ENCODE results near the gene ATRN.

ATRN gene

DNA sequence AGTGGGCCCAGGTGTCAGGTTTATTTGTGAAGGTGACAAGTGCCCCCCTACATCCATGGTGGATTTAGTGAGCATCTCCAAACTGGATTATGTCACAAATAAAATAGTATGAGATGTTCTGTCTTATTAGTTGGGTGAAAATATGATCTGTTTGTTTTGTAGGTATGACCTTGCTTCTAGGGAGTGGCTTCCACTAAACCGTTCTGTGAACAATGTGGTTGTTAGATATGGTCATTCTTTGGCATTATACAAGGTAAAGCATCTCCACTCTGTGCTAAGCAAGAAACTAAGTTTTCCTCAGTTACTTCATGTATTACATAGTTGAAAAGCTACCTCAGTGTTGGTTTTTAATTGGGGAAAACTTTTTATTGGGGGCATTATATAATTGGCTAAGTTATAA is 88.4 kb downstream of the ATRN start:
- no peak for TF ChIP-seq ZFX (IDR thresholded peaks at IDR 0.05)
- TF ChIP-seq, protein P1, sequence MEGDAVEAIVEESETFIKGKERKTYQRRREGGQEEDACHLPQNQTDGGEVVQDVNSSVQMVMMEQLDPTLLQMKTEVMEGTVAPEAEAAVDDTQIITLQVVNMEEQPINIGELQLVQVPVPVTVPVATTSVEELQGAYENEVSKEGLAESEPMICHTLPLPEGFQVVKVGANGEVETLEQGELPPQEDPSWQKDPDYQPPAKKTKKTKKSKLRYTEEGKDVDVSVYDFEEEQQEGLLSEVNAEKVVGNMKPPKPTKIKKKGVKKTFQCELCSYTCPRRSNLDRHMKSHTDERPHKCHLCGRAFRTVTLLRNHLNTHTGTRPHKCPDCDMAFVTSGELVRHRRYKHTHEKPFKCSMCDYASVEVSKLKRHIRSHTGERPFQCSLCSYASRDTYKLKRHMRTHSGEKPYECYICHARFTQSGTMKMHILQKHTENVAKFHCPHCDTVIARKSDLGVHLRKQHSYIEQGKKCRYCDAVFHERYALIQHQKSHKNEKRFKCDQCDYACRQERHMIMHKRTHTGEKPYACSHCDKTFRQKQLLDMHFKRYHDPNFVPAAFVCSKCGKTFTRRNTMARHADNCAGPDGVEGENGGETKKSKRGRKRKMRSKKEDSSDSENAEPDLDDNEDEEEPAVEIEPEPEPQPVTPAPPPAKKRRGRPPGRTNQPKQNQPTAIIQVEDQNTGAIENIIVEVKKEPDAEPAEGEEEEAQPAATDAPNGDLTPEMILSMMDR (conservative IDR thresholded peaks at IDR 0.05): no peak
- no peak overlapping the region for H3K27ac ChIP-seq

DNA sequence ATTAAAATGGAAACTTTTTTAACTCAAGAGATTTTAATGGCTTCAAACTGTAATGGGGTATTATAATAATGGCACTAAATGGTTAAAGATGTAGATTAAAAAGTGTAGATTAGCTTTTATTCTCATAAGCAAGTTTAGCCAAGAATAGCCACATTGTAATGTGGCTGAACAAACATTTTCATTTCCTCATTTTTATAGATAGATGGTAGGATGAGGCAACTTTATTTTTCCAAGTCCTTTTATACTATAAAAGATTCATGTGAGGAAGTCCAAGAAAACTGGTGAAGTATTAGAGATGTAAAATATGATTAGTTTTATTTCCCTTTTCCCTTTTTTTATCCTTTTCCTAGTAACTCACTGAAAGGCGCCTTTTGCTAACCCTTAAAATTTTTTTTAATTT is 88.8 kb downstream of the ATRN start:
- no peak overlapping the region for H3K27ac ChIP-seq
- no peak for TF ChIP-seq ZFX (IDR thresholded peaks at IDR 0.05)
- TF ChIP-seq, protein P1 (conservative IDR thresholded peaks at IDR 0.05): no peak

DNA sequence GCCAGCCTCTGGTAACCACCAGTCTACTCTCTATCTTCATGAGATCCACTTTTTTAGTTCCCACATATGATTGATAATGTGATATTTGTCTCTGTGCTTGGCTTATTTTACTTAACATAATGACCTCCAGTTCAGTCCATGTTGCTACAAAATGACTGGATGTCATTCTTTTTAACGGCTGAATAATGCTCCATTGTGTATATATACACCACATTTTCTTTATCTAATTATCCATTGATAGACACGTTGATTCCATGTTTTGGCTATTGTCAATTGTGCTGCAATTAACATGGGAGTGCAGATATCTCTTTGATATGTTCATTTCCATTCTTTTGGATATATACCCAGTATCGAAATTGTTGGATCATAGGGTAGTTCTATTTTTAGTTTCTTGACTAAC is 89.3 kb downstream of the ATRN start:
- TF ChIP-seq, protein P1 (conservative IDR thresholded peaks at IDR 0.05): no peak
- TF ChIP-seq ZFX (IDR thresholded peaks at IDR 0.05): no peak
- H3K27ac ChIP-seq: no peak overlapping the region

DNA sequence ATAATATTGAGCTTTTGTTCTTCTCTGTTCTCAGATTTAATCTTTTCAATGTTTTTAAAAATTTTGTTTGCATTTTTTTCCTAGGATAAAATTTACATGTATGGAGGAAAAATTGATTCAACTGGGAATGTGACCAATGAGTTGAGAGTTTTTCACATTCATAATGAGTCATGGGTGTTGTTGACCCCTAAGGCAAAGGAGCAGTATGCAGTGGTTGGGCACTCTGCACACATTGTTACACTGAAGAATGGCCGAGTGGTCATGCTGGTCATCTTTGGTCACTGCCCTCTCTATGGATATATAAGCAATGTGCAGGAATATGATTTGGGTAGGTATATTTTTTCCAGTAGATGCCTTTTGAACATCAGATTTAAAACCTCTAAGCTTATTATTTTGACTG is 89.8 kb downstream of the ATRN start:
- no peak overlapping the region for H3K27ac ChIP-seq
- no peak for TF ChIP-seq ZFX (IDR thresholded peaks at IDR 0.05)
- TF ChIP-seq, protein P1 (conservative IDR thresholded peaks at IDR 0.05): no peak

DNA sequence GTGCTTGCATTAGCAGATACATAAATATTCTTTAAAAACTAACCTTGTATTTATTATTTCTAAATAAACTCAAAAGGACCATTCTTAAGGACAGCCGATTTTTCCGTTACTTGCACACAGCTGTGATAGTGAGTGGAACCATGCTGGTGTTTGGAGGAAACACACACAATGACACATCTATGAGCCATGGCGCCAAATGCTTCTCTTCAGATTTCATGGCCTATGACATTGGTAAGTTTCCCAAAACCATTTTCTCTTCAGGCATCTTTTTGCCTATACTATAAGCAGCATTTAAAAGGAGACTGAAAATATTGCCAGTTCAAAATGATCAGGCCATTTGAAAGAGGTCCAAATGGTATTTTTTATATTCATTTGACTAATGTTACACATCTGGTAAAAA is 92.3 kb downstream of the ATRN start:
- no peak for TF ChIP-seq ZFX (IDR thresholded peaks at IDR 0.05)
- TF ChIP-seq, protein P1 (conservative IDR thresholded peaks at IDR 0.05): no peak
- no peak overlapping the region for H3K27ac ChIP-seq

DNA sequence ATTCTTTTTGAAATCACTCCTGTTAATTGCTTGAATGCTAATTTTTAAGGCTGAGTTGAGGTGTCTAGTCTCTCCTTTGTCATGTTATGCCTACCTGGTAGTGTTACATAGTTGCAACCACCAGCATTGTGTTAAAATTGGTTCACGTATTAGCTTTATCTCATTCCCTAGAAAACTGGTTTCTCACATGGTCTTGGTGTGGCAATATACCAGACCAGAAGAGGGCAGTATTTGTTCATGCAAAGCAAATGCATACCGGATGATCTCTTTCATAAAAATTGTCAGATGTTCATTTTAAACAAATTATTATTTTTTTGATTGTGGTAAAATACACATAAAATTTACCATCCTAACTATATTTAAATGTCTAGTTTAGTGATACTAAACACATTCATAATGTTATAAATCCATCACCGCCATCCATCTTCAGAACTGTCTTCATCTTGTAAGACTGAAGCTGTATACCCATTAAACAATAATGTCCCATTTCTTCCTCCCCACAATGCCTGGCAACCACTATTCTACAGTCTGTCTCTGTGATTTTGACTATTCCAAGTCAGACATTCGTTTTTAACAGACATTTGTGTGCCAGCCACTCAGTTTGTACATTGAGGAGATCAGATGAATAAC is 92.8 kb downstream of the ATRN start:
- TF ChIP-seq, protein P1 (conservative IDR thresholded peaks at IDR 0.05): peak; percentile 84
- no peak for TF ChIP-seq ZFX (IDR thresholded peaks at IDR 0.05)

DNA sequence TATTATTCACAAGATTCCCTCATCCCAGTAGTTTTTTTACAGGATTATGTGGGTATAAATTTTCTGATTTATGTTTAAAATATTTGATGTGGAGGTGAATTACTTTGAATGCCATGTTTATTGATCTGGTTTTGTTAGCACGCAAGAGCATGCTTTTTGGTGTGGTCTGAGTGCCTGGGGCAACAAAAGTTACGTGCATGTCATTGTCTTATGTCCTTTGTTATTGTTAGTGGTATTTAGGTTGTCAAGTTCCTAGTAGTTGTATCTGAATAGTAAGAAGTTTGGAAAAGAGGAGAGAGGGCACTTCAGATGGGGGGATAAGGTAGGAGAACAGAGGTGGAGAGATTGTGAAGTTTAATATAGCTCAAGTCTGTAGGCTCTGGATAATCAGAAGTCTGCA is 95.0 kb downstream of the ATRN start:
- H3K27ac ChIP-seq: no peak overlapping the region
- TF ChIP-seq, protein P1 (conservative IDR thresholded peaks at IDR 0.05): no peak

More for the DNA sequence above, 92.8 kb downstream of the ATRN start:
- H3K27ac ChIP-seq: no peak overlapping the region

Data from C4-2B (cell line).